Measurements from ENCODE around the gene NFAM1.

Gene NFAM1

DNA sequence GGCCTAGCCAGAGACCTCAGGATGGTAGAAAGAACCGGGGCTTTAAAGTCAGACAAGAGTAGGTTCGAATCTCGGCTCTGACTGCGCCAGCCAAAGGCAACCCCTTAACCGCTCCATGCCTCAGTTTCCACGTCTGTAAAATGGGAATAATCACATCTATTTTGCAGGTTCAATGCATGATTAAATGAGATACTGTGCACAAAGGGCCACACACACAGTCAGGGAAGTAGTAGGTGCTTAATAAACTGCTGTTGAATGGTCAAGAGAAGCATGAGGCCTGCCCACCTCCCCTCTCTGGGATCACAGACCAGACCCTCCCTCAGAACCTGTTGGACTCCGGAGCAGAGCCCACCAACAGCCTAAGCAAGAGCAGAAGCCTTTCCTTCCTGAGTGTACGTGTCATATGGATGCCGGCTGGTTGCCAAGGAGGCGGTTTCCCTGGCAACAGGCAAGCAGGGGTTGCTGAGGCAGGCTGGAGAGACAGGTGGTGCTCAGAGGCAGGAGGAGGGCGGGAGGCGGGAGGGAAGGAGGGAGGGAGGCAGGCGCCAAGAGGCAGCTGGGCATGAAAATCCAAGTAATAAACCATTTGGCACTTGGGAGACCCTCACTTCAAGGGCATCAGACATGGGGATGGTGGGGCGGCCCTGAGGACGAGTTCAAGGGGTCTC is 43.9 kb downstream of the NFAM1 start:
- in situ Hi-C loops (cut with MboI; ENCODE audit: low sequenced_read_pairs), result no loop called here

- in situ Hi-C loops (cut with MboI; ENCODE audit: low sequenced_read_pairs), result no loop called here
Measured at GRCh38 chr22:42387631-42388030, 44.6 kb downstream of the NFAM1 start.

DNA sequence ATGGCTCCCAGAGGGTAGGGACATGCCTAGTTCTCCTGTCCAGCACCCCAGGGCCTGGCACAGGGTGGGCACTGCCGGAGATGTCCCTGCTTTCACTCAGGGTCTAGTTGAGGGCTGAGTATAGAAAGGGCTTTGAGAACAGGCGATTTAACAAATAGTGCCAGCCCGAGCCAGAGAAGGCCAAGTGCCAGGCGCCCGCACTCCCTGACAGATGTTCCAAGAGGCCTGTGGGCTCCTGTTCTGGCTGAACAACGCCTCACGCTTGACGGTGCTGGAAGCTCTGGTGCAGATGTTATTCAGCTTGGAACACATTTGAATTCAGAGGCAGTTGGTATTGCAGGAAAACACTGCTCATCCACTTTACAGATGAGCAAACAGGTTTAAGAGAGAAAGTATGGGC is 46.5 kb downstream of the NFAM1 start:
- in situ Hi-C loops (cut with MboI; ENCODE audit: low sequenced_read_pairs), result no loop called here

- in situ Hi-C loops (cut with MboI; ENCODE audit: low sequenced_read_pairs), result no loop called here
Measured at GRCh38 chr22:42384506-42384905, 47.7 kb downstream of the NFAM1 start.

DNA sequence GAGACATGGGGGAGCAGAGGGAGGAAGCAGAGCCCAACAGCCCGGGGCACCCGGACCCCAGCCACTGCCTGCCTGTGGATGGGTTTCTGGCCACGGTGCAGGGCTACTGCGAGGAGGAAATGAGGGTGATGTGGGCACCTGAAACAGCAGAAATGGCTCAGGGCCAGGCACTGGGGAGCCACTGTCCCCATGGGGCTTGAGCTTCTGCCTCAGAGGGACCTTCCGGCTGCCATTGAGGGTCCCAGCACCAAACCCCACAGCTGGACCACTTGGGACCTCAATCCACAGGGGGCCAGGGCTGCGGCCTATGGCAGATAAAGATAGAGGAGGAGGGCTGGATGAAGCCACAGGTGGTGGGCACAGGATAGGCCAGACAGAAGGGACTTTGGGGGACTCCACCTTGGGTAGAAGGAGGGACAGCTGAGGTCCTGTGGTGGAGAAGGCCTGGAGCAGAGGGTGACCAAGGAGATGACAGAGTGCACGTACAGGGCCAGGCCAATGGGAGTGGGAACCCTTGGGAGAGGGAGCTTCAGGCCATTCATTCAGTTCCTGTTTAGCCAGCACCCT is 48.3 kb downstream of the NFAM1 start:
- in situ Hi-C loops (cut with MboI; ENCODE audit: low sequenced_read_pairs), result no loop called here

- in situ Hi-C loops (cut with MboI; ENCODE audit: low sequenced_read_pairs), result no loop called here
Measured at GRCh38 chr22:42383287-42383686, 48.9 kb downstream of the NFAM1 start.

DNA sequence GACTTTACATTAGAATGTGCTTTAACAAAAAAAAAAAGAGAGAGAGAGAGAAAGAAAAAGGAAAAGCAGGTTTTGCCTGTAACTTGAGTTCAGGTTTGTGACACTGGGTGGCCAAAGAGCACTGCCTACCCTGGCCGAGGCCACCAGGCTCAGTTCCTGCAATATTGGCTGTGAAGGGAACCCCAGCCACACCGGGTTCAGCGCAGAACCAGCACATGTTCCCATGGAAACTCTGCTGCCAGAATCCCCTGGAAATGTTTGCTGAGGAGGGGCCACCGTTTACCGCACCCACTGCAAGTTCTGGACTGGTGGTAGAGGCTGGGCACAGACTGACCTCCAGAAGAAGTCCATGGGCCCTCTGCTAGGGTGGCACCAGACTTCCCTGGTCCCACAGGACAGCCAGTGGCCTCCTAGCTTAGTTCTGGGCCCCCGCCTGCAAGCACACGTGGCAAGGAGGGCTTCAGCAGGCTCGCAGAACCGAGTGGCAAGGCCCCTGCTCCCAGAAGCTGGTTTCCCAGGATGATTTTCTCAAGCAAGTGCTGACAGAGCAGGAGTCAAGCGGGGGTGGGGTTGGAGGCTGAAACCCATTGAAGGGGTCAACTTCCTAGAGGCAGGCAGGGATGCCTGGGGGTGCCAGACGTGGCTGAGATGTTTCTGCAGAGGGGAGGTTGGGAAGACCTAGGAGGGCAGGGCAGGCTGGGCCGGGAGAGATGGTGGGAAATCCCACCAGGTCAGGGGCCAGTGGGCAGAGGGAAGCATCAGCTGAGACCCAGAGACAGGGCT is 51.2 kb downstream of the NFAM1 start:
- in situ Hi-C loops (cut with MboI; ENCODE audit: low sequenced_read_pairs), result no loop called here

DNA sequence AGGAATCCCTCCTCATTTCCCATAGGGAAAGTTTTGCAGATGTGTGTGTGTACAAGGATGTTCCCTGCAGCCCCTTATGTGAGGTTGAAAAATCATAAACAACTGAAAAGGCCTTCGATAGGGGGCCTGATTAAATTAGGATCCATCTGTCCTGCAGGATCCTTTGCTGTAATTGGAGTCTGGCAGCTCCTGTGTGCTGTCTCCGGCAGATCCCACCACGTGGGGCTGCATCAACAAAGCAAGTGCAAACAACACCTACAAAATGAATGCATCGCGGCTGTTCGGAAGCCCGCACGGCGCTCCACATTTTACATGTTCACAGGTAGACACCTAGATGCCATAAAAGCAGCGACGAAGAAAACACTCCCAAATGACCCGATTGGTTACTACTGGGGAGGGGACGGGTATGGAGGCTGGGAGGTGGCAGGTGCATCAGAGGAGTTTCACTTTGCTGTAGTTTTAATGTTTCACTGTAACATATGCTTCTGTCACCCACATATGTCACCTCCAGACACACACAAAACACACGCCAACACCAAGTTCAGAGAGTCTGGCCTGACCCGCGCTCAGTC is 52.2 kb downstream of the NFAM1 start:
- in situ Hi-C loops (cut with MboI; ENCODE audit: low sequenced_read_pairs), result no loop called here

DNA sequence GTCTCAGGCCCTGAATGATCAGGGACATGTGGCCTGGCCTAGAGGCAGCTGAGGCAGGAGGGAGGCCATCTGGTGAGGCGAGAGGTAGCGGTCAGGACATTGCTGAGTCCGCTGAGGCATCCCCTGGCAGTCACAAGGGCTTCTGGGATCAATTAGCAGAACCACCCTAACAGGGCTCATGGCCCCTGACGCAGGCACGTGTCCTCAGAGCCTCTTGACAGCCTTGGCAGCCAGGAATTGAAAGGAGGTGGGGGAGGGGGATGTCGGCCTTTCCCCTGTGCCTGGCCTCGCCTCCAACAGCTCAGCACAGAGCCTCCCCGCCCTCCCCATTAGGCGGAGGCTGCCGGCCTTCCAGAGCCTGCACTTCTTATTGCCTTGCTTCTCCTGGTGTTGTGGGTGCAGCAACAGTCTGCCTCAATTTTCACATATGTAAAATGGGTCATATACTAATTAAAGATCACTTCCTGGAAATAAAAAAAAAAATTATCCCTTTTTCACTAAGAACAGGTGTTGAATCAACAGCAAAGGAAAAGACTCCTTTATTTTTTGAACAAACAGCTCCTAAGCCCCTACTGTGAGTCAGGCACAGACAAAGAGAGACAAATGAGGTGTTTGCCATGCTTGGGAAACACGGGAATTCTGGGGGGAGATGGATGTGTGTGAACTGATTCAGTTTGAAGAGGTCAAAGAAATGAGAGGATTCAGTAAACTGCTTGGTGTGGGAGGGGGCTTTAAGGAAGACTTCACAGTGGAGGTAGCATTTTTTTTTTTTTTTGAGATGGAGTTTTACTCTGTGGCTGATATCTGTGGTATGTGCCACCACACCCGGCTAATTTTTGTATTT is 55.3 kb downstream of the NFAM1 start:
- in situ Hi-C loops (cut with MboI; ENCODE audit: low sequenced_read_pairs), result no loop called here

GRCh38 chr22:42375982-42376381 is 56.2 kb downstream of the NFAM1 start:
- in situ Hi-C loops (cut with MboI; ENCODE audit: low sequenced_read_pairs), result no loop called here

DNA sequence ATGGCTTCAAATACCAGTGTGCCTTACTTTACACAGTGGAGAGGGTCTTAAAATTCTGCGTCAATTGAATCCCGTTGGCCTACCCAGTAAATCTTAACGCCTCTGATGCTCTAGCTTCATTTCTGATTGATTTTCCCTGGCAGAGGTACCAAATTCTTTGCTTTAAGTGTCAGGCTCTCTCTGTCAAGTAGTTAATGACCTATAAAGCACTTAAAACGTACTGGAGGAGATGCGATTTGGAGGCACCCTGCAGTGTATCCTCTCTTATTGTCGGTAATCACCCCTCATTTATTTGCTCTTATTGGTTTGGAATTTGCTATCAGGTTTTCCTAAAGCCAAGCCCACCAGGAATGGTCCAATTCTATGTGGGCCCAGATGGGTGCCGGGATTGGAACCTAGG is 59.2 kb downstream of the NFAM1 start:
- in situ Hi-C loops (cut with MboI; ENCODE audit: low sequenced_read_pairs), result no loop called here

DNA sequence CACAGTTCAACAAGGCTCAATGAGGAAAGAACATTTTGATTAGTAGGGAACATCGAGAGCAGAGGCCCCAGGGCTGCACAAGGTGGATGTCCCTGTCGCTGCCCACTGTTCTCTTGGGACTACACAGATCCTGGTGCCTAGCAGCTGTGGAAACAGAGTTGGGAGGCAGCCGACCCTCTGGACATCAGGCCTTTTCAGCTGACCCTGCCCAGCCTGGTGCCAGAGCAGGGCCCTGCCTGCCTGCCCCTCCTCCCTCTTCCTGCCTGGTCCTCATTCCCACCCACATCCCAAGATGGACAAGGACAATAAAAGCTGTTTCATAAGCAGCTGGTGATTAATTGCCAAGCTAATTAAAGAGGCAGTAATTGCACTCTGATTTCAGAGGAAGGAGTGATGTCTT is 60.7 kb downstream of the NFAM1 start:
- in situ Hi-C loops (cut with MboI; ENCODE audit: low sequenced_read_pairs), result no loop called here

DNA sequence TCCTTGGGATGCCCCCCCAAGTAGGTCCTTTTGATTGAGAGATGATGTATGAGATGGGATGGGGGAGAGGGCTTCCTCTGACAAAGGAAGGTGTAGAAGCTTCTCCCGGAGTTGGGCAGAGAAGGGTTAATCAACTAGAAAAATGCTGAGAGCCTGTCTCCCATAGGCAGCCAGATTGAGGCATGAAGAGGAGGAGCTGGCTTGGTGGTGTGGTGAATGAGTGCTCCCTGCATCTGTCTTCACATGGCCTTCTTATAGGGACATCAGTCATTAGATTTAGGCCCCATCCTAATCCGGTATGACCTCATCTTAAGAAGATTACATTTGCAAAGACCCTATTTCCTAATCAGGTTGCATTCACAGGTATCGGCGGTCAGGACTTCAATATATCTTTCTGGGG is 61.1 kb downstream of the NFAM1 start:
- in situ Hi-C loops (cut with MboI; ENCODE audit: low sequenced_read_pairs), result no loop called here

DNA sequence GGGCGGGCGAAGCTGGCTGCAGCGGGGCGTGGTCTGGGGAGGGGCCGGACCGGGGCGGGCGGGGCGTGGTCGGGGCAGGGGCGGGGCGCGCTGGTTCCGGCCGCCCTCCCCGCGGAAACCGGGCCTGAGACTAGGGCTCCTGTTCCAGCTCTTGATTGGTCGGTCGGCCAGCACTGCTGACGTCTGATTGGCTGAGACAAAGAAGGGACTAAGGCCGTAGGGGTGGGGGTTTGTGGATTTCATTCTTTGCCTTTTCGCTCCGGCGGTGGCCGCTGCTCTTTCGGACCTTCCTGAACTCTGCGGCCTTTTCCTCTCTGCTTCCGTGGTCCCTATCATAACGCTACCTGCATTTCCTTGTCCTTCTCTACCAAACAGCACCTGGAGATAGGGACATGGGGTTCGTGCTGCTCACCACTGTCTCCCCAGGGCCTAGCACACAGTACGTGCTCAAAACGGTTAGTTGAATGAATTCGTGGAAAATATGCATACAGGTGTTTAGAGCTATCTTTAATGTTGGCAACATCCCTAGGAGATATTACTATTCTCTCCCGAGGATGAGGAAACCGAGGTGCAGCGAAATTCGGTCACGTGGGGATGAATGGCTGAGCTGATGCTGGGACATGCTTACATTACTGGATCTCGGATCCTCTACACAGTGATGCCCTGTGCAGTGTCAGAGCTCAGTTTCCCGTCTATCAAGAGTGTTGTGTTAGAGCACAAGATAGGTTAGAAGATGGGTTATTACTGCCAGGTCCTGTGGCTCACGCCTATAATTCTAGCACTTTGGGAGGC is 62.8 kb downstream of the NFAM1 start:
- in situ Hi-C loops (cut with MboI; ENCODE audit: low sequenced_read_pairs), result no loop called here

DNA sequence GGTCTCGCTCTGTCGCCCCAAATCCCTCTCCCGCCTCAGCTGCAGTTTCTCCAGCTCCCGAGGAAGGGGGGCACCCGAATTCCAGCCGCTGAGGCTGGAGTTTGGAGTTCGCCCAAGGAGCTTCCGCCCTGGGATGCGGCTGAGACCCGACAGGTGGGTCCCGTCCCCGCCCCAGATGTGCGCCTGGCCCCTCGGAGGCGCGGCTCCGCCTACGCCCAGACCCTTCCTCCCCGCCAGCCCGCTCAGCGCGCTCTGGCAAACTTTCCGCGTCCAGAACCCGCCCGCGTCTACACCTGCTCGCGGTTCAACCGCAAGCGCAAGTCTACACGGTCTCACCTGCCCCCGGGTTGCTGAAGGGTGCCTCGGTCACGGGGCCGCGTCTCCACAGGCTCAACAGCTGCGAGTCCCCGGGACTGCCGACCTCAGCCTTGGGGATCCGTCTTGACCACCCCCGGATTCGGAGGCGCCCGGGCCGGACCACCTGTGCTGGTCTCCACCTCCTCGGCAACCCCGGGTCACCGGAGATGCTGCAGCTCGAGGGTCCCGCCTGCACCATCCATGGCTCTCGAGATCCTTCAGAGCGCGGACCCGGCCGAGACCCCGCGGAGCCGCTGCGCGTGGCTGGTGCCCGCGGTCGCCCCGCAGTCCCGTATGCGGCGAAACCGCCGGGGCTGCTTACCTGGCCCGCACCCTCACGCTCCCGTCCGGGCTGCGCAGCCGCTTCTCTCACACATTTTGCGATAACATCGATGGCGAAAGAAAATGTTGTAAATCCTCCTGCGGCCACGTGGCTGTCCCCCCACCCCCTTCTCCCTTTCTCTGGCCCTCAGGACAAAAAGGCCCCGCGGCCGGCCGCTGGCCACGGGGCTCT is 63.6 kb downstream of the NFAM1 start:
- in situ Hi-C loops (cut with MboI; ENCODE audit: low sequenced_read_pairs), result no loop called here

GRCh38 chr22:42367980-42368378 is 64.2 kb downstream of the NFAM1 start:
- in situ Hi-C loops (cut with MboI; ENCODE audit: low sequenced_read_pairs), result no loop called here

DNA sequence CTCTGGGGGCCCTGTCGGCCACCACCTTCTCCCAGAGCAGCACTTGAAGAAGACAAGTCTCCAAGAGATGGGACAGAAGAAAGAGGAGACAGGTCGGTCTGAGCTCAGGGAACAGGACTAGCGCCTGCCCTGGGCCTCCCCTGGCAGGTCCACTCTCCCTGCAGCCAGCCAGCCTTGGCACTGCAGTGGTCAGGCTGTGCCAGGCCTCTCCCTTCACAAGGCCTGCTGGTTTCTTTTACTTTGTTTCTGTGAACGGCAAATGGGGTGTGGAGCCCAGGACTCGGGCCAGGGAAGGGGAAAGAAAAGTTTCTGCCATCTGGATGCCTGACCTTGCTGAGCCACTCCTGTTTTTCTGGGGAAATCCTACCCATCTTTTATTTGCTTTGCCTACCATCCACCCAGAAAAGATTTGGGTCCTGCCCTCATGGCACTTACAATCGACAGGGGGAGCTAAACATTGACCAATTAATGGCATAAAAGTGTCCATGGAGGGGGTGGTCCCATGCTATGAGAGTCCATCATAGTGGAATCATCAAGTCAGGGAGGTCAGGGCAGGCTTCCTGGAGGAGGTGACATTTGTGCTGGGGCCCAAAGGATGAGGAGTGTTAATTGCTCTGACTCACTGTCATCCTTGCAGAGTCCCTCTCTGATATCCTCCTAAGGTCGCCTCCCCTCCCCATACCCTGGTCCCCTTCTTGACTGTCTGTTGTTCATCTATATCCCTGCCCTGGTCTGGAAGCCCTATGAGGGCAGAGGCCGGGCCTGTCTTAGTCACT is 65.2 kb downstream of the NFAM1 start:
- in situ Hi-C loops (cut with MboI; ENCODE audit: low sequenced_read_pairs), result no loop called here

GRCh38 chr22:42365942-42366695 is 66.1 kb downstream of the NFAM1 start:
- in situ Hi-C loops (cut with MboI; ENCODE audit: low sequenced_read_pairs), result no loop called here

All from HL-60/S4 (cell line).